Measurements from ENCODE around the gene XRCC3. TPM values are rescaled to one million over a fixed set of nuclear protein-coding genes. Genes with fewer than 3 reads are reported as not detected.

Gene XRCC3
- total RNA-seq, 1 experiment from 2014 or later: 36.8 TPM

DNA sequence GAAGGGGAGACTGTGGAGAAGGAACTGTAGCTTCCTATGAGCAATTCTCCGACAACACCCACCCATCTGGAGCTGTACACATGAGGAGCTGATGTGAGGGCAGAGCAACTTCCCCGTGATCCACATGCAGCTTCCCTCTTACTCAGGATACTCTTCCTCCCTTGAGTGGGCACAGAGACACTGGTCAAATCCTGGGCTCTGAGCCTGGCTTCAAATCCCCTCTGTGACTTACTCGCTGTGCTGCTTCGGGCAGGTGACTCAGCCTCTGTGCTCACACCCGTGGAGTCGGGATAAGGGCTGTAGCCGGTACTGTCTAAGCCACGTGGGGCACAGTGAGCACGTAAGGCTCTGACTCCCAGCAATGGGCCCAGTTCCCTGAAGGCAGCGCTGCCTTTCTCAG lies 31.4 kb upstream of the XRCC3 start:
- Histone ChIP-seq H3K4me3 (ENCODE audit: low read depth in 2 of 2, low read length in 2 of 2) (no peak overlapping the region), H3K4me1 (ENCODE audit: control insufficient read depth, insufficient read depth, low read length) (no peaks in the 10 kb centered on the region), H3K27me3 (ENCODE audit: control insufficient read depth, insufficient read depth, low read length) (no peaks in the 10 kb centered on the region), H3K27ac (ENCODE audit: low read length) (no peak overlapping the region), H3K9me3 (ENCODE audit: control insufficient read depth, insufficient read depth, low read depth, low read length) (no peaks in the 10 kb centered on the region), H3K36me3 (ENCODE audit: control insufficient read depth, insufficient read depth, low read length) (no peaks in the 10 kb centered on the region)
- ATAC-seq: no peak
- no TSS peak for BruUV-seq (replicated peaks)
- no peak for DNase-seq (ENCODE audit: low read depth, low spot score)
- TF ChIP-seq POLR2AphosphoS5 (IDR thresholded peaks at IDR 0.05; ENCODE audit: low read depth, low read length) (no peak), TCF7L2 (IDR thresholded peaks at IDR 0.05; ENCODE audit: low read depth, low read length) (no peak), SIN3A (IDR thresholded peaks at IDR 0.05; ENCODE audit: borderline replicate concordance, insufficient read depth, low read depth, low read length) (no peak)
- TF ChIP-seq, protein P1, sequence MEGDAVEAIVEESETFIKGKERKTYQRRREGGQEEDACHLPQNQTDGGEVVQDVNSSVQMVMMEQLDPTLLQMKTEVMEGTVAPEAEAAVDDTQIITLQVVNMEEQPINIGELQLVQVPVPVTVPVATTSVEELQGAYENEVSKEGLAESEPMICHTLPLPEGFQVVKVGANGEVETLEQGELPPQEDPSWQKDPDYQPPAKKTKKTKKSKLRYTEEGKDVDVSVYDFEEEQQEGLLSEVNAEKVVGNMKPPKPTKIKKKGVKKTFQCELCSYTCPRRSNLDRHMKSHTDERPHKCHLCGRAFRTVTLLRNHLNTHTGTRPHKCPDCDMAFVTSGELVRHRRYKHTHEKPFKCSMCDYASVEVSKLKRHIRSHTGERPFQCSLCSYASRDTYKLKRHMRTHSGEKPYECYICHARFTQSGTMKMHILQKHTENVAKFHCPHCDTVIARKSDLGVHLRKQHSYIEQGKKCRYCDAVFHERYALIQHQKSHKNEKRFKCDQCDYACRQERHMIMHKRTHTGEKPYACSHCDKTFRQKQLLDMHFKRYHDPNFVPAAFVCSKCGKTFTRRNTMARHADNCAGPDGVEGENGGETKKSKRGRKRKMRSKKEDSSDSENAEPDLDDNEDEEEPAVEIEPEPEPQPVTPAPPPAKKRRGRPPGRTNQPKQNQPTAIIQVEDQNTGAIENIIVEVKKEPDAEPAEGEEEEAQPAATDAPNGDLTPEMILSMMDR (IDR thresholded peaks at IDR 0.05): no peak
- TF ChIP-seq, protein P2, sequence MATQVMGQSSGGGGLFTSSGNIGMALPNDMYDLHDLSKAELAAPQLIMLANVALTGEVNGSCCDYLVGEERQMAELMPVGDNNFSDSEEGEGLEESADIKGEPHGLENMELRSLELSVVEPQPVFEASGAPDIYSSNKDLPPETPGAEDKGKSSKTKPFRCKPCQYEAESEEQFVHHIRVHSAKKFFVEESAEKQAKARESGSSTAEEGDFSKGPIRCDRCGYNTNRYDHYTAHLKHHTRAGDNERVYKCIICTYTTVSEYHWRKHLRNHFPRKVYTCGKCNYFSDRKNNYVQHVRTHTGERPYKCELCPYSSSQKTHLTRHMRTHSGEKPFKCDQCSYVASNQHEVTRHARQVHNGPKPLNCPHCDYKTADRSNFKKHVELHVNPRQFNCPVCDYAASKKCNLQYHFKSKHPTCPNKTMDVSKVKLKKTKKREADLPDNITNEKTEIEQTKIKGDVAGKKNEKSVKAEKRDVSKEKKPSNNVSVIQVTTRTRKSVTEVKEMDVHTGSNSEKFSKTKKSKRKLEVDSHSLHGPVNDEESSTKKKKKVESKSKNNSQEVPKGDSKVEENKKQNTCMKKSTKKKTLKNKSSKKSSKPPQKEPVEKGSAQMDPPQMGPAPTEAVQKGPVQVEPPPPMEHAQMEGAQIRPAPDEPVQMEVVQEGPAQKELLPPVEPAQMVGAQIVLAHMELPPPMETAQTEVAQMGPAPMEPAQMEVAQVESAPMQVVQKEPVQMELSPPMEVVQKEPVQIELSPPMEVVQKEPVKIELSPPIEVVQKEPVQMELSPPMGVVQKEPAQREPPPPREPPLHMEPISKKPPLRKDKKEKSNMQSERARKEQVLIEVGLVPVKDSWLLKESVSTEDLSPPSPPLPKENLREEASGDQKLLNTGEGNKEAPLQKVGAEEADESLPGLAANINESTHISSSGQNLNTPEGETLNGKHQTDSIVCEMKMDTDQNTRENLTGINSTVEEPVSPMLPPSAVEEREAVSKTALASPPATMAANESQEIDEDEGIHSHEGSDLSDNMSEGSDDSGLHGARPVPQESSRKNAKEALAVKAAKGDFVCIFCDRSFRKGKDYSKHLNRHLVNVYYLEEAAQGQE (IDR thresholded peaks at IDR 0.05; ENCODE audit: insufficient read depth in 1 of 2, low read depth in 2 of 2, low read length in 1 of 2): no peak
- ChIA-PET POLR2A (no interaction called here), CTCF (no interaction called here)
- in situ Hi-C loops (cut with HindIII; ENCODE audit: low pct_unique_long_range_greater_than_20kb, low sequenced_read_pairs): no loop called here
- intact Hi-C loops (cut with micrococcal nuclease; ENCODE audit: unreplicated experiment): no loop called here

DNA sequence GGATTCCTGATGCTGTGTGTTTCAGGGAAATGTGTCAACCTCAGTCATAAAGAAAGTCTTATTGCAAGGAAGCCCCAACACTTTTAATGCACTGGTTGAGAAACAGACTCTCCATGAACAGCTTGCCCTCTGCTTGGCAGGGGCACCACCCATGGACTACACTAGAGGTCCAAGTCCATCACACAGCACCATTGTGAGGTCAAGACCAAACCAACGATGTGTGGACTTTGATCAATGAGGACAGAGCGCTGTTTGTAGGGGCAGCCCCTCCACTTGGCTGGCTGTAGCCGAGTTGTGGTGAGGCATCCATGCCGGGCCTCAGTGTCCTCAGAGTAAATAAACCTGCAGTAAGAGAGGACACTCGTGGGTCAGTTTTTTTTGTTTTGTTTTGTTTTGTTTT lies 30.2 kb upstream of the XRCC3 start:
- no peak overlapping the region for H3K27ac ChIP-seq (ENCODE audit: low read length)
- in situ Hi-C loops (cut with HindIII; ENCODE audit: low pct_unique_long_range_greater_than_20kb, low sequenced_read_pairs): no loop called here
- TF ChIP-seq POLR2AphosphoS5 (IDR thresholded peaks at IDR 0.05; ENCODE audit: low read depth, low read length) (no peak), SIN3A (IDR thresholded peaks at IDR 0.05; ENCODE audit: borderline replicate concordance, insufficient read depth, low read depth, low read length) (no peak), TCF7L2 (IDR thresholded peaks at IDR 0.05; ENCODE audit: low read depth, low read length) (no peak)
- TF ChIP-seq, protein P1 (IDR thresholded peaks at IDR 0.05): no peak
- TF ChIP-seq, protein P2 (IDR thresholded peaks at IDR 0.05; ENCODE audit: insufficient read depth in 1 of 2, low read depth in 2 of 2, low read length in 1 of 2): no peak
- H3K36me3 ChIP-seq (ENCODE audit: control insufficient read depth, insufficient read depth, low read length): no peaks in the 10 kb centered on the region
- BruUV-seq (replicated peaks): no TSS peak
- no peaks in the 10 kb centered on the region for H3K4me1 ChIP-seq (ENCODE audit: control insufficient read depth, insufficient read depth, low read length)
- H3K9me3 ChIP-seq (ENCODE audit: control insufficient read depth, insufficient read depth, low read depth, low read length): no peaks in the 10 kb centered on the region
- no peak overlapping the region for H3K4me3 ChIP-seq (ENCODE audit: low read depth in 2 of 2, low read length in 2 of 2)
- intact Hi-C loops (cut with micrococcal nuclease; ENCODE audit: unreplicated experiment): no loop called here
- ATAC-seq (no peak), DNase-seq (ENCODE audit: low read depth, low spot score) (no peak)
- ChIA-PET CTCF (no interaction called here), POLR2A (no interaction called here)
- H3K27me3 ChIP-seq (ENCODE audit: control insufficient read depth, insufficient read depth, low read length): no peaks in the 10 kb centered on the region

All from Panc1 (cell line).